Measurements from ENCODE around the gene FLRT1. TPM values are rescaled to one million over a fixed set of nuclear protein-coding genes. Genes with fewer than 3 reads are reported as not detected.

The FLRT1 gene
- total and polyA plus RNA-seq, 2 of the 13 experiments (the other 11 are each of a cell fraction or from before 2014, with no cell fraction given), result 0.02 to 0.08 TPM

DNA sequence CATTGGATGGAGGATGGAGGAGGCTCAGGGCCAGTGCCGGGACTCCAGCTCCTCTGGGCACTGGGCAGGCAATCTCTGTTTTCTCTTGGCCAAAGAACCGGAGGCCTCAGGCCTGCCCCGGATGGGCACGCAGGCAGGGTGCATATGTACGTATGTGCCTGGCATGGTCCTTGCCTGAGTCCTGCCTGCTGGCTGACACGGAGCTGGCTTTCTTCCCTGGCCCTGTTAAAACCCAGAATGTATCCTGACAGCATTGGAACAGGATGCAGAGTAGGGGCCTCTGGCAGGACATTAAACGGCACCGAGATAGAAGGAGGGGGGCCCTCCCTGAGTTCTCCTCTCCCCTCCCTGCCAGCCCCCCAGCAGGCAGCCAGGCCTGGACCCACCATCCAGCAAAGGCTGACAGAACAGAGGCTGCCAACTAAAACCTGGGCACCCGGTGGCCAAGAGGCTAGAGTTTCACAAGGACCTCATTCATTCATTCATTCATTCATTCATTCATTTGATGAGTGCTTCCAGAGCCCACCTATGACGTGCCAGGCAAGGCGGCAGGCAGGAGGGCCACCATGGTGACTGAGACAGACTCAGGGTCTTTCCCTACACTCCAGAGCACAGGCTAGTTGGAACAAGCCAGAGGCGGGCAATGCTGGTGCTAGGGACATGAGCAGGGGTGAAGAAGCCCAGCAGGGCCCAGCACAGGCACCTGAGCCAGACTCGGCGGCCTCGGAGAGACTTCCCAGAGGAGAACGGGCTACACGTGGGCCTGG, 28.8 kb downstream of the FLRT1 start:
- no peaks in the 10 kb centered on the region for H3K27me3 ChIP-seq (ENCODE audit: control insufficient read depth in 1 of 2, insufficient read depth in 2 of 2, low read length in 2 of 2)
- no peak for ATAC-seq
- H2AFZ ChIP-seq (ENCODE audit: low read length), result no peak overlapping the region
- H4K20me1 ChIP-seq (ENCODE audit: insufficient read depth, low read length), result peaks cover 4% of the 10 kb centered on the region; the same call in 1 of the 2 replicates
- H3K79me2 ChIP-seq (ENCODE audit: insufficient read depth, low read length), result no peaks in the 10 kb centered on the region
- in situ Hi-C loops (cut with HindIII; ENCODE audit: extremely low pct_ligation_motif_present, low pct_unique_long_range_greater_than_20kb), result no loop called here
- POLR2A ChIA-PET, result no interaction called here
- H3K4me2 ChIP-seq (ENCODE audit: low read depth, low read length), result no peak overlapping the region
- no peaks in the 10 kb centered on the region for H3K36me3 ChIP-seq (replicated peaks in 1 of 2; ENCODE audit: control insufficient read depth in 1 of 2, insufficient read depth in 2 of 2, low read length in 2 of 2)
- no peaks in the 10 kb centered on the region for H3K9me3 ChIP-seq (ENCODE audit: low read length)
- no peak overlapping the region for H3K27ac ChIP-seq (ENCODE audit: extremely low read length, insufficient read depth, low read length)
- no peak for FAIRE-seq
- no peak overlapping the region for H3K9ac ChIP-seq (ENCODE audit: insufficient read depth, low read depth, low read length)
- DNase-seq (ENCODE audit: low spot score), result no peak
- CTCF ChIA-PET (ENCODE audit: low intra/inter-chr PET ratio, low total read pairs), result no interaction called here
- TF ChIP-seq, protein P1, sequence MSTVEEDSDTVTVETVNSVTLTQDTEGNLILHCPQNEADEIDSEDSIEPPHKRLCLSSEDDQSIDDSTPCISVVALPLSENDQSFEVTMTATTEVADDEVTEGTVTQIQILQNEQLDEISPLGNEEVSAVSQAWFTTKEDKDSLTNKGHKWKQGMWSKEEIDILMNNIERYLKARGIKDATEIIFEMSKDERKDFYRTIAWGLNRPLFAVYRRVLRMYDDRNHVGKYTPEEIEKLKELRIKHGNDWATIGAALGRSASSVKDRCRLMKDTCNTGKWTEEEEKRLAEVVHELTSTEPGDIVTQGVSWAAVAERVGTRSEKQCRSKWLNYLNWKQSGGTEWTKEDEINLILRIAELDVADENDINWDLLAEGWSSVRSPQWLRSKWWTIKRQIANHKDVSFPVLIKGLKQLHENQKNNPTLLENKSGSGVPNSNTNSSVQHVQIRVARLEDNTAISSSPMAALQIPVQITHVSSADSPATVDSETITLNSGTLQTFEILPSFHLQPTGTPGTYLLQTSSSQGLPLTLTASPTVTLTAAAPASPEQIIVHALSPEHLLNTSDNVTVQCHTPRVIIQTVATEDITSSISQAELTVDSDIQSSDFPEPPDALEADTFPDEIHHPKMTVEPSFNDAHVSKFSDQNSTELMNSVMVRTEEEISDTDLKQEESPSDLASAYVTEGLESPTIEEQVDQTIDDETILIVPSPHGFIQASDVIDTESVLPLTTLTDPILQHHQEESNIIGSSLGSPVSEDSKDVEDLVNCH (CRISPR knock-in tag; IDR thresholded peaks at IDR 0.05), result no peak
- TF ChIP-seq ZSCAN9 (CRISPR knock-in tag; IDR thresholded peaks at IDR 0.05; ENCODE audit: borderline replicate concordance), result no peak
- TF ChIP-seq, protein P2, sequence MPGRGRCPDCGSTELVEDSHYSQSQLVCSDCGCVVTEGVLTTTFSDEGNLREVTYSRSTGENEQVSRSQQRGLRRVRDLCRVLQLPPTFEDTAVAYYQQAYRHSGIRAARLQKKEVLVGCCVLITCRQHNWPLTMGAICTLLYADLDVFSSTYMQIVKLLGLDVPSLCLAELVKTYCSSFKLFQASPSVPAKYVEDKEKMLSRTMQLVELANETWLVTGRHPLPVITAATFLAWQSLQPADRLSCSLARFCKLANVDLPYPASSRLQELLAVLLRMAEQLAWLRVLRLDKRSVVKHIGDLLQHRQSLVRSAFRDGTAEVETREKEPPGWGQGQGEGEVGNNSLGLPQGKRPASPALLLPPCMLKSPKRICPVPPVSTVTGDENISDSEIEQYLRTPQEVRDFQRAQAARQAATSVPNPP (CRISPR knock-in tag; IDR thresholded peaks at IDR 0.05), result no peak
- TF ChIP-seq MIER3 (CRISPR knock-in tag; IDR thresholded peaks at IDR 0.05; ENCODE audit: borderline replicate concordance), result no peak
- TF ChIP-seq FOXP1 (IDR thresholded peaks at IDR 0.05), result no peak
- no peak for TF ChIP-seq FOXP1 (CRISPR knock-in tag; IDR thresholded peaks at IDR 0.05)
- TF ChIP-seq SSRP1 (CRISPR knock-in tag; IDR thresholded peaks at IDR 0.05), result no peak
- no peak for TF ChIP-seq ADNP (CRISPR knock-in tag; IDR thresholded peaks at IDR 0.05)
- TF ChIP-seq ZSCAN29 (CRISPR knock-in tag; conservative IDR thresholded peaks at IDR 0.05), result no peak
- no peak for TF ChIP-seq WIZ (CRISPR knock-in tag; IDR thresholded peaks at IDR 0.05)
- no peak for TF ChIP-seq GABPB1 (CRISPR knock-in tag; IDR thresholded peaks at IDR 0.05)
- TF ChIP-seq ZSCAN25 (CRISPR knock-in tag; IDR thresholded peaks at IDR 0.05), result no peak
- over 99% methylated on average over 12 of the region's 17 CpGs for WGBS (ENCODE audit: low lambda C conversion rate)
- intact Hi-C loops (cut with micrococcal nuclease; ENCODE audit: unreplicated experiment), result no loop called here
- no peaks in the 10 kb centered on the region for H3K4me1 ChIP-seq (ENCODE audit: insufficient read depth, low read length)
- H3K4me3 ChIP-seq (replicated peaks in 1 of 3; ENCODE audit: insufficient read depth in 1 of 3, low read depth in 2 of 3, low read length in 3 of 3), result no peak overlapping the region
- no TSS peak for BruUV-seq (replicated peaks)
